HG03565 (cell line): Measurements from ENCODE around the gene GLB1L2.

Experiments used
- ATAC-seq: cut with Tn5 transposase; IDR thresholded peaks from one replicate; pipeline ENCODE4 v1.9.1; 2021; ENCODE audit warnings: mild to moderate bottlenecking, moderate library complexity; ENCODE audit not compliant: unreplicated experiment

The GLB1L2 gene

DNA sequence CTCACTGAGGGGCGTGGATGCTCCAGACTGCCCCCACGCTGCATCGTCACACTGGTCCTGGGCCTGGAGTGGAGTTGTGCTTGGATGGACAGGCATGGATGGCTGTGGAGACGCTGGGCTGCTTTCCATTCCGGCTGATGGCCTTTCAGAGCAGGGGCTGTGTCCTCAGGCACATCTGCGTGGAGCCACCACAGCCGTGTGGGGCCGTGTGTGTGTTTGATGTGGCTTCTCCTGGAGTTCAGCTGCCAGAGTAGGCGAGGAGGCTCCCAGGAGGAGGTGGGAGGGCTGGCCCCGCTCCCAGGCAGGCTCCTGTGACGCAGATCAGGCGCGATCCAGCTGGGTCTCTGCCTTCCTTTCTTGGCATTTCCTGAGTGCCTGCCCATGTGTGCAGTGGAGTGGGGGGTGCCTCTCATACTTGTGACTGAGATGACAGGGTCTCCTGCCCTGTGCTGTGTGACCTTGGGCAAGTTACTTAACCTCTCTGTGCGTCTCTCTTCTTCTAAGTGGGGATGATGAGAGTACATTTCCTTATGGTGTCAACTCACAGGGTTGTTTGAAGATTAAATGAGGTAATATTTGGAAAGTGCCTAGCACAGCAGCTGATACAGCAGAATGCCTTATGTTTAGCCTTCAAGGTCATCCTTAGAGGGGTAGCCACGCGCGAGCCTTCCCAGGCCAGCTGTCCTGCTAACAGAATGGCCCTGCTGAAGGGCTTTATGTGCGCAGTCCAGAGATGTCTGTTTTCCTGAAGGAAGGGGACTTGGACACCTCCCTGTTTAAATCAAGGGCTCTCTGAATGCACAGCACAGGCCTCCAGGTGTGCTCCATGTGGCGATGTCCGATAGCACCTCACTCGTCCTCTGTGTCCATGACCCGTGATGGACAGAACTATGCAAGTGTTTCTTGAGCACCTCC lies 33.5 kb downstream of the GLB1L2 start:
- ATAC-seq: no peak

- no peak for ATAC-seq
Measured at GRCh38 chr11:134366254-134366653, 34.5 kb downstream of the GLB1L2 start.

- no peak for ATAC-seq
Measured at GRCh38 chr11:134367781-134368180, 36.0 kb downstream of the GLB1L2 start.

GRCh38 chr11:134369656-134370525 lies 38.1 kb downstream of the GLB1L2 start:
- ATAC-seq: no peak

DNA sequence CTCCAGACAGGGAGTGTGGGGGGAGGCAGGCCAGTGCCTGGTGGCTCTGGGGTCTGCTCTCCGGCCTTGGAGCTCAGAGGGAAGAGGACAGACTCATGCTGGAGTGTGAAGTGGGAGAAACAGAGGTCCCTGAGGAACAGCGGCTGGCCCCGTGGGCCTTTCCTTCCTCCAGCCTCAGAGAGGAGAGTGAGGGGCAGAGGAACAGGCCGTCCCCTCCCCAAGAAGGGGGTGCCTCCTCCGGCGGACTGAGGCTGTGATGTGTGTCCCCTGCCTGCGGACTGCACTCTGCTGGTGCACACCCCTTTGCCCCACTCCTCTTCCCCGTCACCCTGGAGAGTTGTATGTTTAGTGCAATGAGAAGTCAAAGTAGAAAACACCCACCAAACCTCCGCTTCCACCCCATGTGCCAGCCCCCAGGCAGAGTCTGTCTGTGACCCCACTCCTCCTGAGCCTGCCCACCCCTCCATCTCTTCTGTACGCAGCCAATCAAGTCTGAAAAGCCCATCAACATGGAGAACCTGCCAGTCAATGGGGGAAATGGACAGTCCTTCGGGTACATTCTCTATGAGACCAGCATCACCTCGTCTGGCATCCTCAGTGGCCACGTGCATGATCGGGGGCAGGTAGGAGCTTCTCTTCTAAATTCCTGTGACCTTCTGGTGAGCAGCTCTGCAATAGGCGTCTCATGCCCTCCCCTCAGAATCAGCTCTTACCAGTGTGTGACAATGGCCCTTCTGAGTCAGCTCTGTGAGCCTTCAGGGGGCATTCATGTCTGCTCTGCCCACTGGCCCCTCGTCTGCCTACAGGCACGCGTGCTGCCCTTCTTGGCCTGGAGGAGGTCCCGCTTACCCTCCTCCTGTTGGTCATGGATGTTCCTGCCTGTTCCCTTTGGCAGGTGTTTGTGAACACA lies 39.0 kb downstream of the GLB1L2 start:
- ATAC-seq: no peak

GRCh38 chr11:134371436-134372185 lies 39.8 kb downstream of the GLB1L2 start:
- no peak for ATAC-seq

DNA sequence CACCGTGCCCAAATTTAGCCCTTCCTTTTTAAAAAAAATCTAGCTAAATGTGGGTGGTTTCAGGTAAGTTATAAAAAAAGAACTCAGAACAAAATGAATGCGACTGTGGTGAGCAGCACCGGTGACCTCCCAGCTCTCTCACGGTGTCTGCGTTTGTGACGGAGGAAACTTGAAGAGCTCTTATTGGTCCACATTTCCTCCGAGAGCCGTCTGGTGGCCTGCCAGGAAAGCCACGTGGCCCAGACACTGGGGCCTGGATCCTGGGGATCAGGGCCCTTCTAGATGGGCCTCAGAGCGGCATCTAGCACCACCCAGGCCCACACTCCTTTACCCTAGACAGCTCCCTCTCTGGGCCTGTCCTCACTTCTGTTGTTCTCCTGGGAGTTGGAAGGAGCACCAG lies 40.7 kb downstream of the GLB1L2 start:
- ATAC-seq: no peak

DNA sequence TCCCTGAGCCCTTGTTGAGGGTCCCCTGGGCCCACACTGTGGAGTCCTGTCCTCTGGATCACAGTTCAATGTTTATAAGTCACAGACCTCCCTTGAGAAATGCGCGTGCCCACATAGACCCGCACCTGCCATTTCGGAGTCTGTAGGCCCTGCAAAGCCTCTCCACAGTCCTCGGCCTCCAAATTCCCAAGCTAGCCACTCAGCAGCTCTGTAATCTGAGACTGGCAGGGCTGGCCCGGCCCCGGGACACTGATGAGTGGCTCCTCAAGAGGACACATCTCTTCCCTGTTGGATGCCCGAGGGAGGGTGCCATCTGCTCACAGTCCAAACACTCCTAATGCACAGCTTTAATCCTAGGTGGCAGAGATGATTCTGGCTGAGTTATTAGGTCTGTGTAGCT lies 41.2 kb downstream of the GLB1L2 start:
- ATAC-seq: no peak

DNA sequence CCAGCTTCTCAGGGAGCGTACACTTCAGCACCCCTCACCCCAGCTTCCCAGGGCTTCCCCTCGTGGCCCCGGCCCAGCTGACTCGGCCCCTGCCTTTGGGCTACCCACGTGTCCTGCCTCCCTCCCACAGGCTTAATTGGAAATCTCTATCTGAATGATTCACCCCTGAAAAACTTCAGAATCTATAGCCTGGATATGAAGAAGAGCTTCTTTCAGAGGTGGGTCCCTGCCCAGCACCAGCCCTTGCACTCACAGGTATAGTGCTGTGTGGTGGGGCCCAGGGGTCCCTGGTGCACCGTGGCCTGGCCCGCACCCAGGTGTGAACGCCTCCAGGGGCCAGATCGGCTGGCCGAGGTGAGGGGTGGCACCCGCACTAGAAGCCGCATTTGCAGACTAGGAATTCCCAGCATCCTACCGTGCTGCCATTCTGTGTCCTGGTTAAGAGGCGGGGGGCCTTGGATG lies 41.8 kb downstream of the GLB1L2 start:
- ATAC-seq: no peak

- no peak for ATAC-seq
Measured at GRCh38 chr11:134374171-134374570, 42.4 kb downstream of the GLB1L2 start.

GRCh38 chr11:134374891-134375550 lies 43.2 kb downstream of the GLB1L2 start:
- ATAC-seq: no peak

GRCh38 chr11:134376150-134376921 lies 44.5 kb downstream of the GLB1L2 start:
- ATAC-seq: no peak

DNA sequence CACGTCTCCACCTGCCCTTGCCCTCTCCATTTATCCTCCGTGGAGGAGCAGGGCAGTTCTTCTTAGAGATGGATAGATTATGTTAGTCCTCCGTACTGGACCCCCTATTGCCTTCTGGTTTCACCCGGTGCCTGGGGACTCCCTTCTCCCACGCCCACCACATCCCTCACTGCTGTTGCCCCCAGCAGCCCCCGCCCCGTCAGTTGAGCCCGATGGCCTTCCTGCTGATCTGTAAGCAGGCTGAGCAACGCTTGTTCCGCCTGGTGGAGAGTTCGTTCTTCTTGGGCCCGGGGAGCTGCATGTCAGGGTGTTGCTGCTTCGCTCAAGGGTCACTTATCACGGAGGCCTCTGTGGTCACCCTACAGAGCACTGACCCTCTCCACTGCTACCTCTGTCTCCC lies 46.1 kb downstream of the GLB1L2 start:
- no peak for ATAC-seq

- no peak for ATAC-seq
Measured at GRCh38 chr11:134379241-134379640, 47.5 kb downstream of the GLB1L2 start.

GRCh38 chr11:134380229-134380628 lies 48.4 kb downstream of the GLB1L2 start:
- ATAC-seq: no peak

- ATAC-seq: no peak
Measured at GRCh38 chr11:134380785-134381184, 49.0 kb downstream of the GLB1L2 start.

DNA sequence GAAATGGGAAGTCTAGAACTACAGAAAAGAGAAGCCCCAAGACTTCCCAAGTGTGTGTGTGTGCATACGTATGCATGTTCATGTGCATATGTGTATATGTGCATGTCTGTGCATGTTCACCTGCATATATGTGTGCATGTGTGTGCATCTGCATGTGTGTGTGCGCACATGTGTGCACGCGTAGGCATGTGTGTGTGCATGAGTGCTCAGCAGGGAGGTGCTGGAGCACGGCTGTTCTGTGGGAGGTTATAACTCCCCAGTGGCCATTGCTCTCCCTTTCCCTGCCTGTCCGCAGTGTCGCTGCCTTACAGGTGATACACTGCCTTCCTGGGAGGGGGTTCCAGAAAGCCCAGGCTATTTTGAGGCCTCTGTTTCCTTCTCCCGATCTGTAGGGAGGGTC lies 50.5 kb downstream of the GLB1L2 start:
- no peak for ATAC-seq

DNA sequence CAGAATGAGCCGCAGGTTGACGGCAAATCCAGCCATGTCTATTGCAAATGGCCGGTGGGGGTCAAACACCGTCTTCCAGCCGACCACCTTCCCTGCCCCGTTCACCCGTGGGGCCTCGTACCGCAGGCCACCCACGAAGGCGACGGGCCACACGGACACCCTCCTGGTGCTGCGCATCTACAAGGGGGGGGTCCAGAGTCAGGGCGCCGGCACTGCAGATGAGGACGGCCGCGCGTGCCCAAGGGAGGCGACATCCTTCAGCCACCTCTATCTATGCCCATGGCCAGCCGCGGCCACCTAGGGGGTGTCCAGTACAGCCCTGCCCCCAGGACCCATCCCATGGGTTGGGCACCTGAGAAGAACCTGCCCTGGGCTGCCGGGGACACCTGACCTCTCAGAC lies 51.0 kb downstream of the GLB1L2 start:
- ATAC-seq: no peak
